Body of pancreas (tissue), 4 donors: ENCODE data around the gene DDX1.

Experiments
- CTCF ChIP-seq, 7 experiments: fragments of 450-650 bp in 4 of 7; fragments of 200-600 bp in 3 of 7; sonication (generic) in 3 of 7; IDR thresholded peaks; one replicate each; pipeline ENCODE4 v1.5.1; 2016 to 2019; ENCODE audit warnings: antibody characterized with exemption in 7 of 7
- POLR2A ChIP-seq, 3 donors: fragments of 450-650 bp; IDR thresholded peaks; one replicate each; pipeline ENCODE4 v1.6.1; 2016; ENCODE audit warnings: antibody characterized with exemption in 3 of 3, mild to moderate bottlenecking in 2 of 3

- no peak for TF ChIP-seq CTCF (IDR thresholded peaks at IDR 0.05)
- TF ChIP-seq POLR2A (IDR thresholded peaks at IDR 0.05): no peak
These were observed 87.8 kb downstream of the DDX1 start for GRCh38 chr2:15679386-15679924.
